Measurements from ENCODE around the gene IGF1R. TPM values are rescaled to one million over a fixed set of nuclear protein-coding genes. Genes with fewer than 3 reads are reported as not detected.

The IGF1R gene
- total RNA-seq, 1 donor from 2014 or later = 145 TPM

DNA sequence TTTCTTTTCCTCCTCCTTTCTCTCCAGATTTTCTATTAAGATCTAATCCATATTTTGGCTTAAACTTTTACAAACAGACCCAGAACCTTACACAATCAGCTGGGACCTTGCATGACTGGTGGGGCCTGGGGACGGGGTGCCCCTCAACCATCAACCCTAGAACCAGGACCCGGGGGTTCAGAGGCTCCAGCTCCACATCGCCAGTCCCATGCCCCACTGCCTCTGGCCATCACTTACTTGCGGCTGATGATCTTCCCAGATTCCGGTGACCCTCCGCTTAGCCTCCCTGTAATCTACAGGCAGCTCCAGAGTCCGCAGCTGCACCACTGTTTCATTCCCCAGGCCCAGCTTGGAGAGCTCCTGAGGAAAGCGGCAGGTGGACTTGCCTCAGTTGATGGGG, 322.5 kb downstream of the IGF1R start:
- no peak for DNase-seq
- no peak overlapping the region for H3K4me3 Mint-ChIP-seq (ENCODE audit: unreplicated experiment)
- no peaks in the 10 kb centered on the region for H3K36me3 Mint-ChIP-seq (ENCODE audit: unreplicated experiment)
- TF ChIP-seq, protein P1, sequence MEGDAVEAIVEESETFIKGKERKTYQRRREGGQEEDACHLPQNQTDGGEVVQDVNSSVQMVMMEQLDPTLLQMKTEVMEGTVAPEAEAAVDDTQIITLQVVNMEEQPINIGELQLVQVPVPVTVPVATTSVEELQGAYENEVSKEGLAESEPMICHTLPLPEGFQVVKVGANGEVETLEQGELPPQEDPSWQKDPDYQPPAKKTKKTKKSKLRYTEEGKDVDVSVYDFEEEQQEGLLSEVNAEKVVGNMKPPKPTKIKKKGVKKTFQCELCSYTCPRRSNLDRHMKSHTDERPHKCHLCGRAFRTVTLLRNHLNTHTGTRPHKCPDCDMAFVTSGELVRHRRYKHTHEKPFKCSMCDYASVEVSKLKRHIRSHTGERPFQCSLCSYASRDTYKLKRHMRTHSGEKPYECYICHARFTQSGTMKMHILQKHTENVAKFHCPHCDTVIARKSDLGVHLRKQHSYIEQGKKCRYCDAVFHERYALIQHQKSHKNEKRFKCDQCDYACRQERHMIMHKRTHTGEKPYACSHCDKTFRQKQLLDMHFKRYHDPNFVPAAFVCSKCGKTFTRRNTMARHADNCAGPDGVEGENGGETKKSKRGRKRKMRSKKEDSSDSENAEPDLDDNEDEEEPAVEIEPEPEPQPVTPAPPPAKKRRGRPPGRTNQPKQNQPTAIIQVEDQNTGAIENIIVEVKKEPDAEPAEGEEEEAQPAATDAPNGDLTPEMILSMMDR (IDR thresholded peaks at IDR 0.05; ENCODE audit: partially characterized antibody, unreplicated experiment) = no peak
- no peaks in the 10 kb centered on the region for H3K4me1 Mint-ChIP-seq (ENCODE audit: low read depth, unreplicated experiment)
- peaks cover 2% of the 10 kb centered on the region for H3K9me3 Mint-ChIP-seq (ENCODE audit: unreplicated experiment)
- no peaks in the 10 kb centered on the region for H3K27me3 Mint-ChIP-seq (ENCODE audit: unreplicated experiment)
- H3K27ac Mint-ChIP-seq (ENCODE audit: unreplicated experiment) = no peak overlapping the region

DNA sequence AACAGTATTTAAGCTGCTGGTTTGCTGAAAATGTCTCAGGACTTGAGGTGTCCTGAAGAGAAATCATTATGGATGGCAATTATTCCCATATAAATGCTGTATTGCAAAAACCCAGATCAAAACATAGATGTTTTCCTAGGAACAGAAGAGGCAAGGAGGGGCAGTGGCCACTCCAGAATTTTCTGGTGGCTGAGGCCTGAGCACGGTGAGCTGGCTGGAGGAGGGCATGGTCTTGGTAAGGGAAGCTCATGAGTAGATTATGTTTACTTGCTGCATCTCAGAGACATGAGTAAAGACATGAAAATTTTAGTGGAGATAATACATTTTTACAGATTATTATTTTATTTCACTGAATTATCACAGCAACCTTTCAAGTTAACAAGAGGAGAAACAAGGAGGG, 328.2 kb downstream of the IGF1R start:
- Mint-ChIP-seq H3K27ac (ENCODE audit: unreplicated experiment) (peak overlapping the region; percentile 22), H3K4me3 (ENCODE audit: unreplicated experiment) (no peak overlapping the region), H3K36me3 (ENCODE audit: unreplicated experiment) (no peaks in the 10 kb centered on the region), H3K27me3 (ENCODE audit: unreplicated experiment) (no peaks in the 10 kb centered on the region), H3K4me1 (ENCODE audit: low read depth, unreplicated experiment) (no peaks in the 10 kb centered on the region), H3K9me3 (ENCODE audit: unreplicated experiment) (peaks cover 5% of the 10 kb centered on the region)
- TF ChIP-seq, protein P1 (IDR thresholded peaks at IDR 0.05; ENCODE audit: partially characterized antibody, unreplicated experiment) = no peak
- no peak for DNase-seq

DNA sequence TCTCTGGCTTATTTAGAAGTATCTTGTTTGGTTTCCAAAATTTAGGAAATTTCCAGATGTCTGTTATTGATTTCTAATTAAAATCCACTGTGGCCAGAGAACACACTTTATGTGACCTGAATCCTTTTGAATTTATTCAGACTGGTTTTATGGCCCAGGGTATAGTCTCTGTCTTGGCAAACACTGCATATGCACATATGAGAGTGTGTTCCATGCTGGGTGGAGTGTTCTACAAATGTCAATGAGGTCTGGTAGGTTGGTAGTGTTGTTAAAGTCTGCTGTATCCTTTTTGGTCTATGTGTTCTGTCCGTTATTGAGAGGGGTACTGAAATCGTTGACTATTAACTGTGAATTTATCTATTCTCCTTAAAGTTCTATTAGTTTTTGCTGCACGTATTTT, 329.1 kb downstream of the IGF1R start:
- TF ChIP-seq, protein P1 (IDR thresholded peaks at IDR 0.05; ENCODE audit: partially characterized antibody, unreplicated experiment) = no peak
- Mint-ChIP-seq H3K4me3 (ENCODE audit: unreplicated experiment) (no peak overlapping the region), H3K27ac (ENCODE audit: unreplicated experiment) (no peak overlapping the region), H3K9me3 (ENCODE audit: unreplicated experiment) (peaks cover 5% of the 10 kb centered on the region), H3K36me3 (ENCODE audit: unreplicated experiment) (no peaks in the 10 kb centered on the region), H3K27me3 (ENCODE audit: unreplicated experiment) (no peaks in the 10 kb centered on the region), H3K4me1 (ENCODE audit: low read depth, unreplicated experiment) (no peaks in the 10 kb centered on the region)
- no peak for DNase-seq

DNA sequence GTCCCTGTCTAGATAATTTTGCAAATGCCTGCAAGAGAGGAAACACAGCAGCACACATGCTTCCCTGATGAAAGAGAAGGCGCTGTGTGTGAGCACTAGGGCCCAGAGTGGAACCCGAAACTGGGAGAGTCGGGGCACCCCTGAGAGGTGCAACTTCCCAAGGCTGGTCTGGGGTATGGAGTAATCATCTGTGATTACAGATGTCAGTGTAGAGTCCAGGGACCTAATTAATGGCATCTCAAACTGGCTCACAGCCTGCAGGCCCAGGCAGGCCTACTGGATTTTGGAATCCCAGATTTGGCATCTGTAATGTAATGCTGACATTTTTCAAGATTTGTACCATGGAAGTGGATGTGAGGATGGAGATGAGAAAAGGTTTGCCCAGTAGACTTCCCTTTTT, 329.8 kb downstream of the IGF1R start:
- Mint-ChIP-seq H3K4me1 (ENCODE audit: low read depth, unreplicated experiment) (no peaks in the 10 kb centered on the region), H3K4me3 (ENCODE audit: unreplicated experiment) (no peak overlapping the region), H3K27me3 (ENCODE audit: unreplicated experiment) (no peaks in the 10 kb centered on the region), H3K27ac (ENCODE audit: unreplicated experiment) (no peak overlapping the region), H3K36me3 (ENCODE audit: unreplicated experiment) (no peaks in the 10 kb centered on the region), H3K9me3 (ENCODE audit: unreplicated experiment) (peaks cover 5% of the 10 kb centered on the region)
- no peak for DNase-seq
- TF ChIP-seq, protein P1 (IDR thresholded peaks at IDR 0.05; ENCODE audit: partially characterized antibody, unreplicated experiment) = no peak

DNA sequence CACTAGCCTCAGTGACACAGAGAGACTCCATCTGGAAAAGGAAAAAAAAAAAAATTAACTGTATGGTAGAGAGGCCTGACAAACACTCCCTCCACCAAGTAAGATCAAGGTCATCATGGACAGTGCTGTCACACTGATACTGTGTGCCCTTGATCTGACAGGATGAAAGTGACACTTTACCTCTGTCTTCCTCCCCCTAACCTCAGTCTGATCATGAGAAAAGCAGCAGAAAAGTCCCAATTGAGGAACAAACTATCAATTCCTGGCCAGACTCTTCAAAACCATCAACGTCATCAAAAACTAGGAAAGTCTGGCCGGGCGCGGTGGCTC, 332.5 kb downstream of the IGF1R start:
- no peaks in the 10 kb centered on the region for H3K27me3 Mint-ChIP-seq (ENCODE audit: unreplicated experiment)
- H3K4me1 Mint-ChIP-seq (ENCODE audit: low read depth, unreplicated experiment) = no peaks in the 10 kb centered on the region
- DNase-seq = no peak
- H3K36me3 Mint-ChIP-seq (ENCODE audit: unreplicated experiment) = peaks cover 5% of the 10 kb centered on the region
- H3K27ac Mint-ChIP-seq (ENCODE audit: unreplicated experiment) = no peak overlapping the region
- TF ChIP-seq, protein P1 (IDR thresholded peaks at IDR 0.05; ENCODE audit: partially characterized antibody, unreplicated experiment) = no peak
- H3K9me3 Mint-ChIP-seq (ENCODE audit: unreplicated experiment) = peaks cover 4% of the 10 kb centered on the region
- H3K4me3 Mint-ChIP-seq (ENCODE audit: unreplicated experiment) = no peak overlapping the region

Data from glutamatergic neuron (in vitro differentiated cells).